GM06990 (cell line): Measurements from ENCODE around the gene COL5A2.

Experiments
- DNase-seq: peaks from one replicate; pipeline ENCODE4 v3.0.0-alpha.2; 2011; ENCODE audit not compliant: insufficient read length; ENCODE audit errors: extremely low read depth
- H3K27me3 ChIP-seq: replicated peaks from 2 replicates; pipeline ENCODE4 v1.6.0; 2011; ENCODE audit warnings: low read length; ENCODE audit not compliant: control insufficient read depth, insufficient read depth
- H3K36me3 ChIP-seq: 2 replicates; pipeline ENCODE4 v1.5.1; 2011; ENCODE audit warnings: low read length; ENCODE audit not compliant: control insufficient read depth, insufficient read depth
- H3K4me3 ChIP-seq: replicated peaks from 2 replicates; pipeline ENCODE4 v1.5.1; 2011; ENCODE audit warnings: low read depth, mild to moderate bottlenecking, control low read depth, low read length
- CTCF ChIP-seq: IDR thresholded peaks from 2 replicates; pipeline ENCODE4 v1.5.1; 2011; ENCODE audit warnings: low read length, control low read depth, mild to moderate bottlenecking, inconsistent platforms; ENCODE audit not compliant: insufficient read depth, poor library complexity, severe bottlenecking

The COL5A2 gene

GRCh38 chr2:189015359-189015758 is 164.2 kb downstream of the COL5A2 start:
- H3K36me3 ChIP-seq: no peaks in the 10 kb centered on the region
- TF ChIP-seq CTCF: no peak
- no peak overlapping the region for H3K4me3 ChIP-seq
- no peaks in the 10 kb centered on the region for H3K27me3 ChIP-seq
- no peak for DNase-seq

- H3K4me3 ChIP-seq: no peak overlapping the region
- no peaks in the 10 kb centered on the region for H3K36me3 ChIP-seq
- no peaks in the 10 kb centered on the region for H3K27me3 ChIP-seq
- no peak for TF ChIP-seq CTCF
- DNase-seq: no peak
Observed at GRCh38 chr2:189014449-189015138, 165.0 kb downstream of the COL5A2 start.

- H3K27me3 ChIP-seq: no peaks in the 10 kb centered on the region
- no peak overlapping the region for H3K4me3 ChIP-seq
- H3K36me3 ChIP-seq: no peaks in the 10 kb centered on the region
- TF ChIP-seq CTCF: no peak
- DNase-seq: no peak
Observed at GRCh38 chr2:189013671-189014448, 165.7 kb downstream of the COL5A2 start.

- Histone ChIP-seq H3K27me3 (no peaks in the 10 kb centered on the region), H3K36me3 (no peaks in the 10 kb centered on the region), H3K4me3 (no peak overlapping the region)
- no peak for TF ChIP-seq CTCF
- DNase-seq: no peak
Observed at GRCh38 chr2:189013031-189013430, 166.5 kb downstream of the COL5A2 start.

GRCh38 chr2:189012351-189012750 is 167.2 kb downstream of the COL5A2 start:
- Histone ChIP-seq H3K4me3 (no peak overlapping the region), H3K36me3 (no peaks in the 10 kb centered on the region), H3K27me3 (no peaks in the 10 kb centered on the region)
- no peak for DNase-seq
- TF ChIP-seq CTCF: no peak
